Nephron (organoid): ENCODE results near the gene VSX2.

Experiments
- H3K27ac Mint-ChIP-seq, 3 experiments: 2 replicates each; pipeline ENCODE4 v1.8.0; 2020; ENCODE audit warnings: mixed read lengths in 3 of 3, mild to moderate bottlenecking in 2 of 3, moderate library complexity in 1 of 3
- H3K27me3 Mint-ChIP-seq: 2 replicates; pipeline ENCODE4 v1.8.0; 2021; ENCODE audit warnings: low read depth, mild to moderate bottlenecking, moderate library complexity, mixed read lengths
- H3K36me3 Mint-ChIP-seq: 2 replicates; pipeline ENCODE4 v1.8.0; 2020; ENCODE audit warnings: low read depth, mixed read lengths
- H3K4me1 Mint-ChIP-seq: 2 replicates; pipeline ENCODE4 v1.8.0; 2020; ENCODE audit warnings: mixed read lengths
- H3K4me3 Mint-ChIP-seq, 3 experiments: 2 replicates each; pipeline ENCODE4 v1.8.0; 2020; ENCODE audit warnings: mild to moderate bottlenecking in 3 of 3, mixed read lengths in 3 of 3, moderate library complexity in 2 of 3
- H3K9me3 Mint-ChIP-seq: 2 replicates; pipeline ENCODE4 v1.8.0; 2020; ENCODE audit warnings: mixed read lengths
- TF ChIP-seq, protein P1 (sequence below), 3 experiments: fragments of 200-600 bp; sonication (generic); IDR thresholded peaks; one replicate each; pipeline ENCODE4 v1.5.0; 2021; ENCODE audit warnings: antibody characterized with exemption in 3 of 3; ENCODE audit not compliant: unreplicated experiment in 3 of 3

The VSX2 gene

DNA sequence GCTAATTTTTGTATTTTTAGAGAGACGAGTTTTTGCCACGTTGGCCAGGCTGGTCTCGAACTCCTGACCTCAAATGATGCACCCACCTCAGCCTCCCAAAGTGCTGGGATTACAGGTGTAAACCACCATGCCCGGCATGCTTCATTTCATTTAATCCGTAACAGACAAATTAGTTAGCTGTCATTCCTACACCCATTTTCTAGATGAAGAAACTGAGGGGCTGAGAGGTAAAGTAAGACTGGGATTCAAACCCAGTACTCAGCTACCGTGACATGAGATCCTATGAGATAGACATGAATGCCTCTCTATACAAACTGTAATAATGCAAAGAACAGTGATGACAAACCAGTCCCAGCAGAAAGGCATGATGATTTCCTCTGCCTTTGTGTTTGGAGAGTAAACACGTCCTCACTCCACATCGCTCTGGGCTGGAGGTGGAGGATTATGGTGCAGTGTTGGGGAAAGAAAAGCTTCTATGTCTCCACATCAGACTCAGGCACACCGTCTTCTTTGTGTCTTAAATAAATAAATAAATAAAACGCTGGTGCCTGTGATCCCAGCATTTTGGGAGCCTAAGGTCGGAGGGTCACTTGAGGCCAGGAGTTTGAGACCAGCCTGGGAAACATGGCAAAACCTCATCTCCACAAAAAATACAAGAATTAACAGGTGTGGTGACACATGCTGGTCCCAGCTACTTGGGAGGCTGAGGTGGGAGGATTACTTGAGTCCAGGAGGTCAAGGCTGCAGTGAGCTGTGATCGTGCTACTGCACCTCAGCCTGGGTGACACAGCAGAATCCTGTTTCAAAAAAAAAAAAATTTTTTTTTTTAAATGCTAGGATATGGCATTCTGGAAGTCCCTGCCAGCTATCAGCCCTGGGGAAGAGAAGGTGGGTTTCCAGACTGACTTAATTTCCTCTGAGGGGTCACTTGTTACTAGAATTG, 10.5 kb downstream of the VSX2 start:
- TF ChIP-seq, protein P1, sequence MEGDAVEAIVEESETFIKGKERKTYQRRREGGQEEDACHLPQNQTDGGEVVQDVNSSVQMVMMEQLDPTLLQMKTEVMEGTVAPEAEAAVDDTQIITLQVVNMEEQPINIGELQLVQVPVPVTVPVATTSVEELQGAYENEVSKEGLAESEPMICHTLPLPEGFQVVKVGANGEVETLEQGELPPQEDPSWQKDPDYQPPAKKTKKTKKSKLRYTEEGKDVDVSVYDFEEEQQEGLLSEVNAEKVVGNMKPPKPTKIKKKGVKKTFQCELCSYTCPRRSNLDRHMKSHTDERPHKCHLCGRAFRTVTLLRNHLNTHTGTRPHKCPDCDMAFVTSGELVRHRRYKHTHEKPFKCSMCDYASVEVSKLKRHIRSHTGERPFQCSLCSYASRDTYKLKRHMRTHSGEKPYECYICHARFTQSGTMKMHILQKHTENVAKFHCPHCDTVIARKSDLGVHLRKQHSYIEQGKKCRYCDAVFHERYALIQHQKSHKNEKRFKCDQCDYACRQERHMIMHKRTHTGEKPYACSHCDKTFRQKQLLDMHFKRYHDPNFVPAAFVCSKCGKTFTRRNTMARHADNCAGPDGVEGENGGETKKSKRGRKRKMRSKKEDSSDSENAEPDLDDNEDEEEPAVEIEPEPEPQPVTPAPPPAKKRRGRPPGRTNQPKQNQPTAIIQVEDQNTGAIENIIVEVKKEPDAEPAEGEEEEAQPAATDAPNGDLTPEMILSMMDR (IDR thresholded peaks at IDR 0.05; ENCODE audit: unreplicated experiment in 3 of 3), result no peak
- Mint-ChIP-seq H3K4me3 (no peak overlapping the region), H3K27ac (no peak overlapping the region), H3K9me3 (no peaks in the 10 kb centered on the region), H3K27me3 (peaks cover 62% of the 10 kb centered on the region), H3K36me3 (no peaks in the 10 kb centered on the region), H3K4me1 (no peaks in the 10 kb centered on the region)

DNA sequence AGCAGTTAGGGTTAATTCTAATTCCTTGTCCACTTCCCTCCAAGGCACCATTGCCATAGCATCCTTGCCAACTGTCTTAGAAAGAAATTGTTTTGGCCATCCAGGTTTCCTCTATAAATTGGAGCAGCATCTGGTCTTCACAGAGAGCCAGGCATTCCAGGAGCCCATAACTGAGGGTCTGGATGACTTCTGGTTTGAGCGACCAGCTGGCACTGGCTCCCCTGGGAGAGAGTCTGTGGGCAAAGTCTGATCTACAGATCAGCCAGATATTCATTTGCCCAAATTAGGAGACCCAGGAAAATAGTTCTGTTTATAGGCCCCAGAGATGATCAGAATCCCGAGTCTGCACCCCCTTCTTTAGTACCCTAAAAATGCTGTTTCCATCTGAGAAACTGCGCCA, 16.0 kb downstream of the VSX2 start:
- TF ChIP-seq, protein P1 (IDR thresholded peaks at IDR 0.05; ENCODE audit: unreplicated experiment in 3 of 3), result no peak
- H3K27ac Mint-ChIP-seq, result no peak overlapping the region
- H3K27me3 Mint-ChIP-seq, result peaks cover 65% of the 10 kb centered on the region
- no peaks in the 10 kb centered on the region for H3K4me1 Mint-ChIP-seq
- peak overlapping the region in 1 of 3 experiments; percentile 50 for H3K4me3 Mint-ChIP-seq
- no peaks in the 10 kb centered on the region for H3K36me3 Mint-ChIP-seq
- no peaks in the 10 kb centered on the region for H3K9me3 Mint-ChIP-seq

DNA sequence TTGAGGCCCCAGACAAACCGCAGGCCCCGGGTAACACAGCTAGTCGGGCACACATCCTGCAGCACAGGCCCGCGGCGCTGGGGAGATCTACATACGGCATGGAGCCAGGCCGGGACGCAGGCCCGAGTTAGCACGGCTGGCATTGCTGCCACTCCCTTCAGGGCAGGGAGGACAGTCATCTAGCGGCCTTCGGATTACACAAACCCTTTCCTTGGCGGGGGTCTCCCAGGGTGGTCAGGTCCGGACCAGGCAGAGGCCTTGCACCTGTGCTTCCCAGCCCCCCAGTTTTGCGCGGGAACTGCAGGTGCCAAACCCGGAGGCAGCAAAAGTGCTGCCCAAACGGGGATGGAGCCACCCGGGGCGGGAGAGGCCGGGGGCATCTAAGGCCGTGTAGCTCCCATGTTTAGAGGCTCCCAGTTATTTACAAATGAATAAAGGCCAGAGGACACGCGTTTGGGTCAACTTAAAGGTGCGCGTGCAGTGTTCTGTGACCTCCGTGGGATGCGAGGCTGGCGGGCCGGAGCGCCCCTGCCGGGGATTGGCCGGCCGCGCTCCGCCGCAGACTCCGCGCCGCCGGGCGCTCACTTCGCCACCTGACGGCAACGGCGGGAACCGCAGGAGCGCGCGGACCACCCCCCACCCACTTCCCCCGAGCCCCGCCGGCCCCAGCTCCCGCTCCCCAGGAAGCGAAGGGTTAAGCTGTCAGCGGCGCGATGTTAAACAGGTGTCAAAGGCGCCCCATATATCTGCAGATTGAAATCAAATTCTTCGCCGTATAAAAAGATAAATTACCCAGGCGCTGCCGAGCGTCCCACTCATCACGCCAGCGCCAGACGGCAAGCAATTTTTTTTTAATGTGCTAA, 18.1 kb downstream of the VSX2 start:
- H3K27me3 Mint-ChIP-seq, result peaks cover 59% of the 10 kb centered on the region
- no peaks in the 10 kb centered on the region for H3K9me3 Mint-ChIP-seq
- no peak overlapping the region for H3K27ac Mint-ChIP-seq
- no peaks in the 10 kb centered on the region for H3K36me3 Mint-ChIP-seq
- TF ChIP-seq, protein P1 (IDR thresholded peaks at IDR 0.05; ENCODE audit: unreplicated experiment in 3 of 3), result peak; percentile 98
- peak overlapping the region; percentile 83 to 85 (median 85) for H3K4me3 Mint-ChIP-seq
- H3K4me1 Mint-ChIP-seq, result no peaks in the 10 kb centered on the region

DNA sequence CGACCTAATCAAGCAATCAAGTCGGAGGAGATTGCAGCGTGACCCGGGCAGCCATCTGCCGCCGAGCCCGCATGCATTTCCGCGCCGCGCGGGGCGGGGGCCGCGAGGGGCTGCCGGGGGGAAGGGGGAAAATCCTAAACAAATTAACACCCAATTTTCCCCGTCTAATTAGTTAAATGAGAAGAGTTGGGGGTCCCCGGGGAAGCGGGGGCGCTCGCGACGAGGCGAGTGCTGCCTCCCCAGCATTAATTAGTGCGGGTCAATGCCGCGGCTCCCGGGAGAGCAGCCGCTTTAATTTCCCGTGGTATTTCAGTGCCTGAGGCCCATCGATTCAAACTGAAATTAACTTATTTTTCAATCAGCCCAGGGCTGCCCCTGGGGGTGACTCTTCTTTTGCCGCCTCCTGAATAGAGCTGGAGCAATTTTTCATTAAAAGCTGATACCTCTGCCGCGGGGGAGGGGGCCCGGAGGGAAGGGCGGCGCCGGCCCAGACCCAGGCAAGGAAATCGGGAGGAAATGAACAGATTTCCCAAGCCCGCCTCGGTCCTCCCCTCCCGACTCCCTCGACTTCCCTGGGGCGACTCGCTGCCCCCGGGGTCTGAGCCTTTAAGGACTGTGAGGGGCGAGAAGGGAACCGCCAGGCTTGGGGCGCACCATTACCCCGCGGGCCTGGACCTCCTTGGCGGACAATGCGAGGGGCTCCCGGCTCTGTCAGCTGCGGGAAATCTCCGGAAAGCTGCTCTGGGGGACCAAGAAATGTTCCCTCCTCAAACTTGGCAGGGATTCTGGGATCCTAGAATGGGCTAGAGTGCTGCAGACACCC, 18.9 kb downstream of the VSX2 start:
- H3K4me1 Mint-ChIP-seq, result no peaks in the 10 kb centered on the region
- TF ChIP-seq, protein P1 (IDR thresholded peaks at IDR 0.05; ENCODE audit: unreplicated experiment in 3 of 3), result no peak
- H3K36me3 Mint-ChIP-seq, result no peaks in the 10 kb centered on the region
- H3K4me3 Mint-ChIP-seq, result peak overlapping the region; percentile 83 to 85 (median 85)
- H3K27ac Mint-ChIP-seq, result no peak overlapping the region
- peaks cover 56% of the 10 kb centered on the region for H3K27me3 Mint-ChIP-seq
- no peaks in the 10 kb centered on the region for H3K9me3 Mint-ChIP-seq

DNA sequence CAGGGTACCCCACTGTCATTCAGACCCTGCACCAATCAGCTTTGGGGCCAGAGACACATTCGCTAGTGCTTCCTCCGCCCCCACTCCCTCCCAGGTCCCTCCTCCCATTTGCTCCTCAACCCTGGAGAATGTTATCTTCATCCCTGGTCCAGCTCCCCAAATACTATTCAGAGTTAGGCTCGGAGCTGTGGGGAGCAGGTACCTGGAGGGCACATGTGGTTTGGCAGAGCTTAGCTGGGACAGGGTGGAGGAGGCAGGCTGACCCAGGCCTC, 19.5 kb downstream of the VSX2 start:
- H3K27ac Mint-ChIP-seq, result no peak overlapping the region
- no peaks in the 10 kb centered on the region for H3K9me3 Mint-ChIP-seq
- TF ChIP-seq, protein P1 (IDR thresholded peaks at IDR 0.05; ENCODE audit: unreplicated experiment in 3 of 3), result no peak
- no peaks in the 10 kb centered on the region for H3K4me1 Mint-ChIP-seq
- H3K4me3 Mint-ChIP-seq, result peak overlapping the region; percentile 64 to 68 (median 65)
- no peaks in the 10 kb centered on the region for H3K36me3 Mint-ChIP-seq
- H3K27me3 Mint-ChIP-seq, result peaks cover 50% of the 10 kb centered on the region
